HL-60/S4 treated with phorbol 12-myristate 13-acetate at 8.2 ng/mL for 4 days and 3 days (cell line): ENCODE results near the gene NCKAP5.

ENCODE experiments used
- in situ Hi-C: fragments of 300-500 bp; cut with MboI; formaldehyde crosslinking; loops from 2 replicates; pipeline ENCODE4 v1.15.0; 2022; ENCODE audit warnings: low sequenced_read_pairs

NCKAP5 gene

DNA sequence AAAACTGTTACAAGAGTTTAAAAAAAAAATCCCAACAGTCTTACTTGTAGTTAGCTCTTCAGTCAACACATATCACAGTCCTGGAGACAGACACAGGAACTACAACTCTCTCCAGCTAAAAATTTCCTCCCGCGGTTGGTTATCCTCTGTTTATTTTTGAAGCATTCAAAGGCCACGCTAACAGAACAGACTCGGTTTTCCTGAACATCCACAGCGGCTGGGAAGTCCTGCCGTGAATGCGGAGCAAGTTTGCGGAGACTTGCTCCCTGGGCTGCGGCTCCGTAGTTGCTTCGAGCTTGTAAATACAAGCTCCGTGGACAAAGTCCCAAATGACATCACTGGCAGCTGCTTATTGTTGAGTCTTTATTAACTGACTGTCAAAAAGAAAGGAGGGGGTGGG, at the start of gene NCKAP5:
TSS of gene NCKAP5 (minus strand) at position 292 of the 400 bp plus-strand sequence. CDS start 50,937 bp downstream, outside the sequence.
- in situ Hi-C loops, result no loop called here

DNA sequence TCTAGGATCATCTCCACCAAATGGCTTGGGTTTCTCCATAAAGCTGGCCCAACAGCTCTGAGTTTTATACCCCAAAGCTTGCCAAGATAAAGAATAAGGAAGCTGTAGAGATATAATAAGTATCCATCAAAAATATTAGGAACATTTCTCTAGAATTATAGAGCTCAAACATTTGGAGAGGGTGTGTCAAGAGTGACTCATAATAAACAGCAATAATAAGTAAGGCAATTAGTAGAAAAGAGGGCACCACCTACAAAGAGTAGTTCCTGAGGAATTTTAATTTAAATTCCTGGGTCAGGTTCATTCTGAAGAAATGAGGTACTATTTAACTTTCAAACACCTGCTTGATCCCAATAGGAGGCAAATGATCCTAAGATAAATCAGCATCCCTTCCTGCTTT, 41.4 kb upstream of the NCKAP5 start:
- in situ Hi-C loops, result no loop called here

DNA sequence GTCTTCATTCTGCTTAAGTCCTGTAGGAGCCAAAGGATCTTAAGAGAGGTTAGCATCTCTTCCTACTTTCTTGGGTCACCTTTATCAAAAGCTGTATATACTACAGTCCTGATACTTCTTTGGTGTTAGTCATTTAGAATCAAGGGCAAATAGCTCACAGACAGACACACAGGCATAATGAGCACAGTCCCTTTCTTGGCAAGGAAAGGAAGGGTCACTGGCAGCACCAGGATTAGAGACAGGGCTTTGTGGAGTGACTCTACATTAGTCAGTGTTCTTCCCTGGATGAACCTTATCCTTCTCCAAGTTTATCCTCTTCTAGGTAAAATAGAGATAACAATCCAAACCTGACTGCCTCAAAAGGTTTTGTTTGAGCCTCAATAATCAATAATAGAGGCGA, 40.0 kb upstream of the NCKAP5 start:
- in situ Hi-C loops, result no loop called here

DNA sequence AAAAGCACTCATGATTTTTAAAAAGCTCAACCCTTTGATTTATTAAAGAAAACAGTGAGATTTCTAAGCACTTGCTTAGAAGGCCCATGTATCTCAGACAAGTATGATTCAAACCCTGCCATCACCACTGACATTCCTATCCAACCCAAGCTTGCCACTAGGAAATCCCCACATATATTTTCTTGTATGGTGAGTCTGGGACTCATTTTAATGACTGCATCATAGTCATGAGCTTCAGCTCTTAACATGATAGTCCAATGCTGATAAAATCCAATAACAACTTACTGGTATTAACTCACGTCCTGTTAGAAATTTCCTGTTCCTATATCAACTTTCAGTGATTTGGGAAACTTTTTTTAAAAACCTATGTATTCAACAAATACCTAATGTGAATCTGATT, 39.4 kb upstream of the NCKAP5 start:
- in situ Hi-C loops, result no loop called here

DNA sequence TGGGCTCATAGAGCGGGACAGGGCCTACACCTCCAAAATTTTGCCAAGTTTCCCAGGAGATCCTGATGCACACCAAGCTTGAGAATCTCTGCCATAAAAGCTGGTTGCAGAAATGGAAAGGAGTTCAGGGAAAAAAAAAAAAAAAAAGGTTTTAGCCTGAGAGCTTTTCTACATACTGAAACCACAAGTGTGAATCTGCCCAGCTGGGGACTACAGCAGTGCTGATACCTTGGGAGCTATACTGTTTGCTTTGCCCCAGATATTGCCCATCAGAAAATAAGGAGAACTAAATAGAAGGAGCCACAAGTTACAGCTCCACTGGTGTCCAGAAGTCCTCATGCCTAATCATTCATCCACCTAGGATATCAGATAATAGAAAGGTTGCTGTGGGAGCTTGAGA, 38.4 kb upstream of the NCKAP5 start:
- in situ Hi-C loops, result no loop called here

DNA sequence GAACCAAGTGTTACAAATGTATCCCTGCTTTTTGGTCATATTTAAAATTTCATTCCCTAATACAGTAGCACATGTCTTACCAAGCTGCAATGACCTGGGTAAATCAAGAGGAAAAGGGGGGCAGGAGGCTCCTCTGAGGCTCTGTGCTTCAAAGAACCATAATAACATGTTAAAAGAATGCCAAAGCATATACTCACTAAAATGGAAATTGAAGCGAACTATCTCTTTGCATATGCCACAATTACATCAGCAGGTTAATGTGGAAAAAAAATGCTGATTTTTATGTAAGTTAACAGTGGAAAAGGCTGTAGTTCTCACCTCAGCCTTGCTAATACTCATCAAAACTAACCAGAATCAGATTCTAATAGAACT, 37.5 kb upstream of the NCKAP5 start:
- in situ Hi-C loops, result no loop called here

DNA sequence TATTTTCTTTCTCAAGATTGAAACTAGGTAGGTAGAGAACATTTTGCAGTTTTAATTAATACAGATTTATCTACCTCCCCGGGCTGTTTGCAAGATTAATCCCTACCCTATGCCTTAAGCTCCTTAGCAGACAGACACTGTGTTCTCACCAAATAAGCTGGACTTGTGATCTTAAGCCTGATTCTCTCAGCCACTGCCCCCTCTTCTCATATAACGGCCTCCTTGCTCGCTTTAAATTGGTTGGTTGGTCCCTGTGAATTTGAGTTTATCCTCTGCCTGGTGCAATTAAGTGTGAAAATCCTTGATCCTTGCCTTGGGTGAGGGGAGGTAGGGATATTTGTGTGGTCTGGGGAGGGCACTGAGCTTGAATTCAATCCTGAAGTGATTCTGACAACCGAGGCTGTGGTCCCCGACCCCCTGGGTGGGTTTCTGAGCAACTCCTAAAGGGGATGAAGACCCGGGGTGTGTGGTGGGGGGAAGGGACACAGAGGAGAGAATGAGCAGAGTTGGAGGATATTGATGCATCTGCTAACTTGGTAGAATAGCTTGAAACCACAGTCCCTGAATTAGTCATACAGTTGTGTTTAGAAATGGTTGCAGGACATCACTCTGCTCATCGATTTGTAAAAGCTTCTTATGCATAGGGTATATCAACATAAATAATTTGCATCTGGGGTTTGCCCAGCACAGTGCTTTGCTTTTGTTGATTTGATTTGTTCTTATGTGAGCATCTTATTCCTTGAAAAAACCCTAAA, 36.9 kb upstream of the NCKAP5 start:
- in situ Hi-C loops, result no loop called here

DNA sequence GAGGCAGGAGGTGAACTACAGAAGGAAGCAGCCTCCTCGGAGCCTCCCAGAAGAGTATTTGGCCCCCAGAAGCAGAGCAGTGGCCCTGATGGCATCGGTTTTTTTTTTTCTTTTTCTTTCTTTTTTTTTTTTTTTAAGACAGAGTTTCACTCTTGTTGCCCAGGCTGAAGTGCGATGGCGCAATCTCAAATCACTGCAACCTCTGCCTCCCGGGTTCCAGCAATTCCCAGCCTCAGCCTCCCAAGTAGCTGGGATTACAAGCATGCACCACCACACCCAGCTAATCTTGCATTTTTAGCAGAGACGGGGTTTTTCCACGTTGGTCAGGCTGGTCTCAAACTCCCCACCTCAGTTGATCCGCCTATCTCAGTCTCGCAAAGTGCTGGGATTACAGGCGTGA, 34.8 kb upstream of the NCKAP5 start:
- in situ Hi-C loops, result no loop called here

DNA sequence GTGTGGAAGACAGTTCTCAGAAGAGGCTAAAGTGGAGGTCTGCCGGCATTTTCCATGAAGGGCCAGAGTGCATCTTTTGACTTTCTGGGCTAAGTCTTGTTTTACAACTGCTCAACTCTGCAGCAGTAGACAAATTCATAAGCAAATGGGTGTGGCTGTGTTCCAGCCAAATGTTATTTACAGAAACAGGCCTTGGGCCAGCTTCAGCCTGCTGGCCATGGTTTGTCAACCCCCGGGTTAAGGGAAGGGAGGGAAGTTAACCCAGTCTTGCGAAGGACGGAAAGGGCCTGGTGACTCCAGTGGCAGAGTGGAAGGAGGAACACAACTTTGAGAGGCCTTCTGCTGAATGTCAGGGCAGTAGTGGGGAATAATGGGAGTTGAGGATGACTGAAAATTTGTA, 34.3 kb upstream of the NCKAP5 start:
- in situ Hi-C loops, result no loop called here

DNA sequence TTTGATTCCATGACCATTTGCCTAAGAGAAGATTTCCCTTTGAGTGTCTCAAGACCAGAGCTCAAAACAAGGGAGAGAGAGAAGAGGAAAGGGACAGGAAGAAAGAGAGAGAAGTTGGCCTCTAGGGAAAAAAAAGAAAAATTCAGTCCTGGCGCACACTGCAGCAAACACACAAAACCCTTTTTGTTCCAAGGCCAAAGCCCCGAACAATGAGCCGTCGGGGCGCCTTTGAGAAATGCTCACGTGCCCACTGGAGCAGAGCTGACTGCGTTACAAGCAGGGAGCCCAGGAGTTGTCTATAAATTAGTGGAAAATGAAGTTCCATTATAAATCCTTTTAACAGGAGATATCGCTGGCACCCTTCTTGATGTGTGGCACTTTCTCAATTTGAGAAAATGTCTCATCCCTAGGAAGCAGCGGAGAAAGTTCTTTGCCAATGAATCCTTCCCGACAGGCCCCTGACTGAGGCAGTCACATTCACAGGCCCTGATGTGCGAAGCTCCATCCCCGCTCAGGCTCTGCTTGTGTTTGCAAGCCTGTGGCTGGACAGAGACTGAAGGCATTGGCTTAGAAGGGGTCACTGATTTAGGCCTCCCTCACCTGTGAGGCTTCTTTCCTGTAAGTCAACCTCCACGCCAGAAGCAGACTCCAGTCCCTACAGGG, 32.1 kb upstream of the NCKAP5 start:
- in situ Hi-C loops, result no loop called here

DNA sequence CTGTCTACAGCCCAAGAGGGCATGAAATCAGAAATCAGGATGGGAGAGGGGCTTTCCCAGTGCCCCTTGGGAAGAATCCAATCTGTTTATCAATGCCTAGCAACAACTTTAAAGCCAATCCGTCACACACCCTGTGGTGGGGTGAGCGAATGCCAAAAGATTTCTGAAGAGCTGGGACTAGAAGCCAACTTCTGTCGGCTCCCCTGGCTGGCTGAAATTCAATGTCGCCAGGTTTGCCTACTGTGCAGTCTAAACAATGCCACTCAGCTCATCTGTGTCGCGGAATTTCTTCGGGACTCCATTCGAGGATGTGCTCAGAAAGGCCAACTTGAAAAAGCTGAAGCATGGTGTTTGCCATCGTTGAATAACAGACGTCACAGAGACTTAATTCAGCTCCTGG, 31.5 kb upstream of the NCKAP5 start:
- in situ Hi-C loops, result no loop called here

DNA sequence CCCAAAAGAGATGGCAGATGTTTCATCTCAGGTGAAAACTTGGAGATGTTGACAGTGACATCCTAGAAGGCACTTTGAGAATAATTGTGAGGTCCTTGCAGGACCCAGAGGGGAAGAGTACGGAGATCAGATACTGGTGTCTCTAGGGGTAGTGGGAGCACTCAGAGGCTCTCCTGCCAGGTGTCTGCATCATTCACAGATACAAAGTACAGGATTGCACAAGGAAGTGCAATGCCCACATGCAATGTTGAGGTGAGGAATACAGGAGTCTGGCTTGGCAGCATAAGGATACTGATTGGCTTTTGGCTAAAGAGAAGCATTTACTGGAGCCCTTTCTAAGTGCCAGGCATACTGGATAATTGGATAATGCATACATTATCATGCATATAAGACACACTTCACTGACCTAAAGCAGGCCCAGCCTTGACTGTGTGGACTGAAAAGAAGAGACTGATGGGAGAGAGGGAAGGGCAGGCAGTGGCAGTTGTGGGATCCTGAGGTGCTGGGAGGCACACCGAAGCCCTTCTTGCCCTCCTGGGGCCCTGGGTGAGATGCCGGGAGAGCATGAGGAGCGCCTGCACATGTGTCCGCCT, 31.0 kb upstream of the NCKAP5 start:
- in situ Hi-C loops, result no loop called here

DNA sequence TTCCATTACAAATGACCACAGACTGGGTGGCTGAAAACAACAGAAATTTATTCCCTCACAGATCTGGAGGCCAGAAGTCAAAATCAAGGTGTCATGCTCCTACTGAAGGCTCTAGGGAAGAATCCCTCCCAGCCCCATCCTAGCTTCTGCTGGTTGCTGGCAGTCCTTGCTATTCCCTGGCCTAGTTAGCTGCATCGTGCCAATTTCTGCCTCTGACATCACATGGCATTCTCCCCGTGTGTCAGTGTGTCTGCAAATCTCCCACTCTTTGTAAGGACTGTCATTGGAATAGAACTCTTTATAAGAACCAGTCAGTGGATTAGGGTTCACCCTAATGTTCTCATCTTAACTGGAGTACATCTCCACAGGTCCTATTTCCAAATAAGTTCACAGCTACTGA, 30.5 kb upstream of the NCKAP5 start:
- in situ Hi-C loops, result no loop called here

DNA sequence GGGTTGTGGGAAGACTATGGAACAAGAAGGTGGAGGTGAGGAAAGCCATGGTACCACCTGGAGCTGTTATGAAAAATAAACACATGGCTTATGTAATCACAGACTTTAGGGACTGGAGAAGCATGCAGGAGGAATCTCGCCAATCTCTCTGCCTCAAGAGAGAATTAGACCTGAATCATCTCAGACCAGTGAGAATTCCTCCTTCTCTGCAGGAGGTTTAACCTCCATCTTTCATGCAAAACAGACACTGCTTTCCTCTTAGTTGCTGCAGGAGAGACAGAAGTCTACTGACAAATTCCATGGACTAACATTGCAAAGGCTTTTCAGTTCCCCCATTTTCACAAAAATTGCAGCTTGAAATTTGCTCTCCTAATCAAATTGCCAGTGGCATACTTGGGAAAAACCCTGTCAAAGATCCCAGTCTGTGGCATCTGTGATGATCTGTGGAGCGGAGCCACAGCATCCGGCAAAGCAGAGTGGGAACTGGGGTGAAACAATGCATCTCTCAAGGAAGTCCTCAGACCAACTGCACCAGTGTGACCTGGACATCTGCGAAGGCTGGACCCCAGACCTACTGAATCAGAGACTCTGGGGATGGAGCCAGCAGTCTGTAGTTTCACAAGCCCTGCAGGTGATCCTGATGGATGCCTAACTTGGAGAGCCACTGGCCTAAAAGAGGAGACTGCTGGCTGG, 28.6 kb upstream of the NCKAP5 start:
- in situ Hi-C loops, result no loop called here

DNA sequence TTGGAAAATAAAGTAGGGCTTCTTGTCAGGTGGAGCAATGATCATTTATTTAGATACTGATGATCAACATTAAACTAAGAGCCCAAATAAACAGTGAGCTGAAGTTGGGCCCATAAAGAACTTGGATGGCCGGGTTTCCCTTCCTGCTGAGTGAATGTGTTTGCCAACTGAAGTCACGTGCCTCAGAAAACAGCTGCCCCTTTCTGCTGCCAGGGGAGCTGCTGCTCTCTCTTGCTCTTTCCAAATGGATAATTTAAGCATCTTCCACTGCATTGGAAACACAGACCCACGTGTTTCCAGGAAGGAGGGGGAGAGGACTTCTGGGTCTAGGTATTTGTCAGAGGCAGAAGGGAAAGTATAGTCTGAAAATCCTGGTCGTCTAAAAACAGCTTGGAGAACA, 22.9 kb upstream of the NCKAP5 start:
- in situ Hi-C loops, result no loop called here

DNA sequence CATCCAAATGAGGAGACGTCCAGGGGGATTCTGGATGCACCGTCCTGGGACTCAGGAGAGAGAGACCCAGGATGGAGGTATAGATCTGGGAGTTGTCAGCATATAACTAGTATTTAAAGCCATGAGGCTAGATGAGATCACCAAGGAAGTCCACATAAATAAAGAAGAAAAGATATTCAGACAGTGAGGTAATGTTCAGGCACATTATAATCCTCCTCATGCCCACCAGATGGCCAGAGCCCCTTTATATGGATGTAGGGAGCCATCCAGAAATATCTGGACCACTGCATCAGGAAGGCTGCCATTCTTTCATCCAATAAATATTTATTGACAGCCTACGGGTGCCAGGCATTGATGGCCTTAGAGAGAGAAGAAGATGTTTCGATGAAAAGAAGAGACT, 21.2 kb upstream of the NCKAP5 start:
- in situ Hi-C loops, result no loop called here

DNA sequence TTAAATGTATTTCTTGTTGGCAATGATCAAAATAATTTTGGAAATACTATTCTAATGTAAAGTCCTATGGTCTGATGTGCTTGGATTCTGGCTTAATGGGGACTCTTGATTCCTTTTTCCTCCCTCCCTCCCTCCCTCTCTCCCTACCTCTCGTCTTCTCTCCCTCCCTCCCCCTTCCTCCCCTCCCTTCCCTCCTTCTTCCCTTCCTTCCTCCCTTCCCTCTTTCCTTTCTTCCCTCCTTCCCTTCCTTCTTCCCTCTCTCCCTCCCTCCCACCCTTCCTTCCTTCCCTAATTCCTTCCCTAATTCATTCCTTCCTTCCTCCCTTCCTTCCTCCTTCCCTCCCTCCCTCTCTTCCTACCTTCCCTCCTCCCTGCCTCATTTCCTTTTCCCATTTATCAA, 19.9 kb upstream of the NCKAP5 start:
- in situ Hi-C loops, result no loop called here

DNA sequence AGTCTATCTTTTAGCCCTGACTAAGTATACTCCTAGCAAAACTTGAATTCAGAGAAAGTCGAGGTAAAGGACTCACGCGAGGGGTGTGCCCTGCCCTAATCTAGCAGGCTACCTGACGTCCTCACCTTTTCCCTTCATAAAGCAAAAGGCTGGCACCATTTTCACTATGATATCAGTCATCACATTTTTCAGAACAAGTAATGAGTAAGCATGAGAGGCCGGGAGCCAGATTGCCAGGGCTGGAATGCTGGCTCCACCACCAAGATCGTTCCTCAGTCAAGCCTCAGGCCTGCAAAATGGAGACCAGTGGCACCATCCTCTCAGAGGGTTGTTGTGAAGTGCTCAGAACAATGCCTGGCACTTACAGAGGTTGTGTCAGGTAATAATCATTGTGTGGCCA, 18.7 kb upstream of the NCKAP5 start:
- in situ Hi-C loops, result no loop called here

DNA sequence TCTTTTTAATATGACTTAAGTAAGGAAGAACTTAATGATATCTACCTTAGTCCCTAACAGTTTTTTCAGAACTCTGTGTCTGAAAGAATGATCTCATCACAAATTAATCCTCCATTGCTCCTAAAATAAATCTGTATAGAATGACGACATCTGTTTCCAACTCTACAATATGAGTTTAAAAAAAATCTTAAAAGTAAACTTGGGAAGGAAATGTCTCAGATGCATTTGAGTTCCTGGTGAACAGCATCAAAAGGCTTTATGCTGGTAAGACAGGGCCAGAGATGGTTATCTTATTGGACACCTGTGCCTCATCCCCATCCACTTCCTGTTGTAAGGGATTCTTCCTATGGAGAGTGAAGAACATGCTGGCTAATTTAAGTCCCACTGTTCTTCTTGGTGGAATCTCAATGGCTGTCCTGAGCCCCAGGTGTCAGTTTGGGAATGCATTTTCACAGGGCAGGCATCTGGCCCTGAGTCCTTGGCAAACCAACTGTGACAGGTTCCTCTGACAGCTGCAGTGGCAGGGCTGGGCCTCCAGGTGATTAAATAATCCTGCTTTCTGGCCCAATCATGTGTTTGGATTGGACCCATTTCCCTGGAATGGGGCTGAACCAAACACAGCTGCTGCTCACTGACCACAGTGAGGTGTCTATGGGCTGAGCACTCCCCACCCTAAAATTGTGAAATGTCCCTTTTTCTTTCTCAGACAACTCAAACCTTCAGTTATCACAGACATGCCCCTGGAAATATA, 12.9 kb upstream of the NCKAP5 start:
- in situ Hi-C loops, result no loop called here

DNA sequence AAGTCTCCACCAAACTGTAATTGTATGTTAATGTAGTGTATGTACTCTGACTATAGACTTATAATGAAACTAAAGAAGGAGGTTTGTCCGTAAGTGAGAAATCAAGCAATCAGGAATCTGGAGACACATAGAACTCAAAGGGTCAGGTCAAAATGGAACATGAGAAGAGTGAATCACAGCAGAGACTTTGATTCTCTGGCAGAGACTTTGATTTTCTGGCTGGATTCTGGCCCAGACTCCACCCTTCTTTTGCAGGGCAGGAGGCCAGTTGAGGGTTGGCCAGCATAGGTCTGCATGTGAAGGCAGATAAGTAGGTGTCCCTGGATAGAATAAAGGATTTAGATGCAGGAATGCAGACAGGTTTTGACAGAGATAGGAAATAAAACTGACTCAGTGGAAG, 11.0 kb upstream of the NCKAP5 start:
- in situ Hi-C loops, result no loop called here

DNA sequence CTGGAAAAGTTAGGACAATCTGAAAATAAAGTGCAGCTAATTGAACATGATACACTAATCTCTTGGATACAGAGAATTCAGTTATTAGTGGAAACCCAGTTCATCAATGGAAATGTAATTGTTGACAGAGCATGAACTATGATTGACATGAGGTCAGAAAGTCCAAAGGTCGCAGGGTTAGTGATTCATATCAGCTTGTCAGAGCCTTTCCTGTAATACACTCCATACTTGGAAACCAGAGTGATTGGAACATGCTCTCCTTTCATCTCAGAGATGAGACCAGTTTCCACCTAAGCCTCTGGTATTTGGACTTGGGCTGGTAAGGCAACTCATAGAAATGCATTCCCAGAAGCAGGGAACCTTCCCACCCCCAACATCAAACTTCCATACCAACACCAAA, 8.5 kb upstream of the NCKAP5 start:
- in situ Hi-C loops, result no loop called here
